T47D (cell line): ENCODE measurements around the gene STRBP.
"Not testable (repeated sequence)": the region's sequence is repeated elsewhere in the genome, so short reads cannot be mapped to it uniquely, and the experiment has no call there.

Experiments used
- DNase-seq, 2 experiments: peaks; one replicate each; pipeline versions ENCODE4 v3.0.0 to v3.0.0-alpha.2; 2011 to 2012; ENCODE audit warnings: low read depth in 1 of 2, low spot score in 1 of 2
- JUND ChIP-seq: IDR thresholded peaks from 2 replicates; pipeline ENCODE4 v1.6.1; 2012; ENCODE audit warnings: low read depth
- in situ Hi-C: cut with HindIII; loops from 2 replicates; pipeline ENCODE4 v1.10.0; 2016; ENCODE audit warnings: low sequenced_read_pairs, low pct_unique_long_range_greater_than_20kb

STRBP gene

GRCh38 chr9:123268465-123269259 is at the start of gene STRBP:
STRBP (minus strand) TSS chr9:123268586; CDS start chr9:123184134, 84,452 bp downstream.
- no peak for TF ChIP-seq JUND
- in situ Hi-C loops, result no loop called here

DNA sequence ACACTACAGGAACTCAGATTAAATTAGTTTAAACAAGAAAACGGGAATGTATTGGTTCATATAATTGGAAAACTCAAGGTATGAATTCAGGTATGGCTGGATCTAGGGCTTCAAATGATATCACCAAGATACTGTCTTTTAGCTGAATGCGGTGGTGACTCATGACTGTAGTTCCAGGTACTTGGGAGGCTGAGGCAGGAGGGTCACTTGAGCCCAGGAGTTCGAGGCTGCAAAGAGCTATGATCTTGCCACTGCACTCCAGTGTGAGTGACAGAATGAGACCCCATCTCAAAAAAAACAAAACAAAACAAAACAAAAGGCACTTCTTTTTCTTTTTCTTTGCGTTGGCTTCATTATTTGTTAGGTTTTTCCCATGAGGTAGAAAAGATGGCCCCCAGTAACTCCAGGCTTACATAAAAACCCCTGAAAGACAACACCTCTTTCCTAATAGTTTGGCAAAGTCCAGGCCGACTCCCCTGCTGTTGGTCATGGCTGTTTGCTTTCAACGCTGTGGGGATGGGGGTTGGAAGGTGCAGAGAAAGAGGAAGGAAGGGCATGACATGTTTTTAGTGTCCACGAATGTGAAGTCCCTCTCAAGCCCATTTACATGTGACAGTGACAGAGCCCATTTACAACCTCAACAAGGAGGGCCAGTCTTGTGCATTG is 47.8 kb upstream of the STRBP start:
- DNase-seq, result no peak
- in situ Hi-C loops, result no loop called here
- no peak for TF ChIP-seq JUND

More at GRCh38 chr9:123268465-123269259, at the start of gene STRBP:
- peak; percentile 96 to 99 for DNase-seq

GRCh38 chr9:123315635-123316034 is 47.2 kb upstream of the STRBP start:
- in situ Hi-C loops, result no loop called here
- DNase-seq, result no peak
- no peak for TF ChIP-seq JUND

DNA sequence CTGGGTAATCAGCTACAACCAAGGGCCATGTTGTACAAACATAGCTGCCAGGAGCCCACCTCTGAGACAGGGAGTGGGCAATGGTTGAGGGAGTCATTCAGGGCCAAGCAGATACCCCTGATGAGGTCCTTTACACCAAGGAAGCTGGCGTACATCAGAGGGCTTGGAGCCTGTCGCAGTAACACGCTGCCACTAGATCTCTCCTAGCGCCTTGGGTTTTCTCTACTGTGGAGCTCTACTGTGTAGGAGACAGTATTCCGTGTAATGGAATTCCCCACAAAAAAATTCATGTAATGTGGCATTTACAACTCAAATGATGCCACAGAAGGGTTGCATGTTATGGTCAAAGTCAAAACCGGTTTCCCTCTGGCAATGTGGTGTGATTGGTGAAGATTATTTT is 46.2 kb upstream of the STRBP start:
- no peak for TF ChIP-seq JUND
- in situ Hi-C loops, result no loop called here
- no peak for DNase-seq

- DNase-seq, result no peak
- in situ Hi-C loops, result no loop called here
- TF ChIP-seq JUND, result no peak
Measured at GRCh38 chr9:123312306-123312877, 44.0 kb upstream of the STRBP start.

DNA sequence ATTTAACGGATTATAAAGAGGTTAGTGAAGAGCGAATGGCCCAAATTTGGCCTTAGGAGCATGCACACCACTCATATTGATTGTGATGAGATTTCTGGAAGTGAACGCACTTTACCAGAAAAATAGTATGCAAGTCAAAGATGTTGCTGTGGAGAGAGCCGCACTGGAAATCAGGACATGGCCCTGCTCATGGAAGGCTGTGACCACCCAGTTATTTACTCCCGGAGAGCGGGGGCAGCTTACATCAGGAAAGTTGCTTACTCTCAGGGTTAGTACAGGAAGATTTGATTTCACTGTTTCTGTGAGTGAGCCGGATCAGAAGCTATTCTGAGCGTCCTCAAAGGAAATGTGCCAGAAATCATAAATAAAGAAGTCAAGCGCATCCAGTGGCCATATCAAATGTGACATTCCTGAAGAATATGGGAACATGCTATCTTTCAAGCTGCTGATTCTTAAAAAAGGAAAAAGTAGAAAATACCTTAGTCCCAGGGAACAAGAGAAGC is 42.9 kb upstream of the STRBP start:
- TF ChIP-seq JUND, result no peak

GRCh38 chr9:123310551-123311249 is 42.3 kb upstream of the STRBP start:
- in situ Hi-C loops, result no loop called here
- DNase-seq, result peak in 1 of 2 experiments; percentile 60
- no peak for TF ChIP-seq JUND

More for the DNA sequence above, 42.9 kb upstream of the STRBP start:
- no peak for DNase-seq
- in situ Hi-C loops, result no loop called here

DNA sequence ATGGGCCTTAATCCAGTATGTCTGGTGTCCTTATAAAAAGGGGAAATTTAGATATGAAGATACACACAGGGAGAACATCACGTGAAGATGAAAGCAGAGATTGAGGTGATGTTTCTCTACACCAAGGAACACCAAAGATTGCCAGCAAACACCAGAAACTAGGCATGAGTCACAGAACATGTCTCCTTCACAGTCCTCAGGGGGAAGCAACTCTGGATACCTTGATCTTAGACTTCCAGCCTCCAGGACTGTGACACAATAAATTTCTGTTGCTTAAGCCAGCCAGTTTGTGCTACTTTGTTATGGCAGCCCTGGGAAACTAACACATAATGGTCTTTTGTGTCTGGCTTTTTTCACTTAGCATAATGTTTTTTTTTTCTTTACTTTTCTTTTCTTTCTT is 41.2 kb upstream of the STRBP start:
- in situ Hi-C loops, result no loop called here
- no peak for TF ChIP-seq JUND
- DNase-seq, result no peak

- no peak for TF ChIP-seq JUND
- in situ Hi-C loops, result no loop called here
- no peak for DNase-seq
Measured at GRCh38 chr9:123305879-123306278, 37.5 kb upstream of the STRBP start.

DNA sequence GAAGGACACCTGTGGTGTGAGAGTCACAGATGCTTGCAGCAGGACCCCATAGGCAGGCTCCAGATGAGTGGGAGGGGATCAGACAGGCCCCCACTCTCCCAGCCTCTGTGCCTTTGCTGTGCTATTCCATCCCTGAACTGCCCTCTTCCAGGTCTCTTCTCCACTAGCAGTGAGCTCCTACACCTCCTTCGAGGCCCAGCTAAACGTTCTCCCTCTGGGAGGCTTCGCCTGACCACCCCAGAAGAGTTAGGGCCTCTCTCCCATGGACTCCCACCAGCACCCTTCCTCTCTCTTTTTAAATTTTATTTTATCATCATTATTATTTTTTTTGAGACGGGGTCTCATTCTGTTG is 35.9 kb upstream of the STRBP start:
- DNase-seq, result no peak
- no peak for TF ChIP-seq JUND
- in situ Hi-C loops, result no loop called here

DNA sequence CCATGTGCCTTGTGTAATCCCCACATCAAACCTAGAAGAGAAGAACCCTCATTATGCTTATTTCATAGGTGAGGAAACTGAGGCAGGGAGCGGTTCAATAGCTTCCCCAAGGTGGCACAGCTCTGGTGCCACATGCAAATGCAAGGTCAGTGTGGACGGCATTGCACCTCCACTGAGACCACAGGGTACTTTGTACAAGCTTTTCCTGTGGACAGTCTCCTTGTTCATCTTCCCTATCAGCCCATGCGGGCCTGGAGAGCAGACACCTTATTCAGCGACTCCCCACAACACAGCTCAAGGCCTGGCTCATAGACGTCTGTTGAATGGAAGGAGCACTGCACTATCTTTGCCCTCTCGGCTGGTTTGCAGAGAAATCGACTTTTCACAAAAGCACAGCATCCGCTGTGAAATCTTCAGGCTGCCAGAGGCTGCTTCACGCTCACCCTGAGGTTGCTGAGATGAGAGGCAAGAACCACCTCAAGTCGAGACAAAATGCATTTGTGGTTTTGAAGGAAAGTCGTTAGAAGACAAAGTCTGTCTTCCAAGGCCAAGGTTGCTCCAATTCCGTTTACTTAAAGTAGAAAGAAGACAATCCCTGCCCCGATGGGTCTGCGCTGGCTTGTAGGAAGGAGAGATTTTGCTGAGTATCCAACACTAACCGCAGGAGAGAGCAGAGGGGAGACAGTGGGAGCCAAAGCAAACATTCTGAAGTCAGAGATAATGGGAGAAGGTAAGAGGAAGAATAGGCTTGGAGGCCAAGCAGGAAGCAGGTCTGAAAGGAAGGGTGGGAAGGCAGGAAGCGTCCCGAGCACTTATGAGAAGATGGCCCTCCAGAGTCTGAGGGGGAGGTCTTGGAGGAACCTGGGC is 34.2 kb upstream of the STRBP start:
- in situ Hi-C loops, result no loop called here
- TF ChIP-seq JUND, result no peak
- DNase-seq, result no peak

DNA sequence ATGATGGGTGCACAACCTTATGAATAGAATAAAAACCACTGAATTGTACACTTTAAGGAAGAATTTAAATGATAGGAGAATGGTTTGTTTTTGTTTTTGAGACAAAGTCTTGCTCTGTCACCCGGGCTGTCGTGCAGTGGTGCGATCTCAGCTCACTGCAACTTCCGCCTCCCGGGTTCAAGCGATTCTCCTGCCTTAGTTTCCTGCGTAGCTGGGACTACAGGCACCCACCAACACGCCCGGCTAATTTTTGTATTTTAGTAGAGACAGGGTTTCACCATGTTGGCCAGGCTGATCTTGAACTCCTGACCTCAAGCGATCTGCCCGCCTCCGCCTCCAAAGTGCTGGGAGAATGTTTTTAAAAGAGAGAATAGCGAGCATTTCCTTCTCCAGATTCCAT is 33.5 kb upstream of the STRBP start:
- in situ Hi-C loops, DNase-seq: not testable (repeated sequence)
